OCI-LY1 (cell line): ENCODE results near the gene DELE1.
"Not testable (repeated sequence)": the region's sequence is repeated elsewhere in the genome, so short reads cannot be mapped to it uniquely, and the experiment has no call there.

Experiments
- EZH2 ChIP-seq: fragments of 200-600 bp; sonication (generic), shearing (Covaris generic); IDR thresholded peaks from 2 replicates; pipeline ENCODE4 v1.8.0; 2017; ENCODE audit warnings: borderline replicate concordance, mixed run types, mild to moderate bottlenecking, antibody characterized with exemption, low read length, moderate library complexity, mixed read lengths
- TF ChIP-seq, protein P1 (sequence below): fragments of 200-600 bp; sonication (generic), shearing (Covaris generic); IDR thresholded peaks from 2 replicates; pipeline ENCODE4 v1.5.1; 2017; ENCODE audit warnings: mild to moderate bottlenecking, antibody characterized with exemption, low read length, moderate library complexity, mixed read lengths

DNA sequence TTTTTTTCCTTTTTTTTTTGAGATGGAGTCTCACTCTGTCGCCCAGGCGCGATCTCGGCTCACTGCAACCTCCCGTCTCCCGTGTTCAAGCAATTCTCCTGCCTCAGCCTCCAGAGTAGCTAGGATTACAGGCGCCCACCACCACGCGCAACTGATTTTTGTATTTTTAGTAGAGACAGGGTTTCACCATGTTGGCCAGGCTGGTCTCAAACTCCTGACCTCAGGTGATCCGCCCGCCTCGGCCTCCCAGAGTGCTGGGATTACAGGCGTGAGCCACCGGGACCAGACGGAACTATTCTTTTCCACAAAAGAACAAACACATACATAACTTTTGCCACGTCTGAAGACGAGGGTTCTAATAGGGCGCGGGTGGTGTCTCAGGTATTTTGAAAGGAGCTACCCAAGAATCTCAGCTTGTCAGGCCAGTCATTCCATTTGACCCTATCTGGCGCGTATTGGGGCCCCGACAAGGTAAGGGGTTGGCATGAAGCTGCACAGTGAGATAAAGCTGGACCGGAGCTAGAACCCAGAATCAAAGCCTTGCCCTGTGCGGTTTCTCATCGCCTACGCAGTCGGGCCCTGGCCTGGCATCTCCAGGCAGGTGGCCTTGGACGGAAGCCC, 734 bp upstream of the DELE1 start:
- TF ChIP-seq, protein P1, sequence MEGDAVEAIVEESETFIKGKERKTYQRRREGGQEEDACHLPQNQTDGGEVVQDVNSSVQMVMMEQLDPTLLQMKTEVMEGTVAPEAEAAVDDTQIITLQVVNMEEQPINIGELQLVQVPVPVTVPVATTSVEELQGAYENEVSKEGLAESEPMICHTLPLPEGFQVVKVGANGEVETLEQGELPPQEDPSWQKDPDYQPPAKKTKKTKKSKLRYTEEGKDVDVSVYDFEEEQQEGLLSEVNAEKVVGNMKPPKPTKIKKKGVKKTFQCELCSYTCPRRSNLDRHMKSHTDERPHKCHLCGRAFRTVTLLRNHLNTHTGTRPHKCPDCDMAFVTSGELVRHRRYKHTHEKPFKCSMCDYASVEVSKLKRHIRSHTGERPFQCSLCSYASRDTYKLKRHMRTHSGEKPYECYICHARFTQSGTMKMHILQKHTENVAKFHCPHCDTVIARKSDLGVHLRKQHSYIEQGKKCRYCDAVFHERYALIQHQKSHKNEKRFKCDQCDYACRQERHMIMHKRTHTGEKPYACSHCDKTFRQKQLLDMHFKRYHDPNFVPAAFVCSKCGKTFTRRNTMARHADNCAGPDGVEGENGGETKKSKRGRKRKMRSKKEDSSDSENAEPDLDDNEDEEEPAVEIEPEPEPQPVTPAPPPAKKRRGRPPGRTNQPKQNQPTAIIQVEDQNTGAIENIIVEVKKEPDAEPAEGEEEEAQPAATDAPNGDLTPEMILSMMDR: not testable (repeated sequence)
- TF ChIP-seq EZH2: not testable (repeated sequence)
